ENCODE measurements around the gene DHX15.
A peak's percentile ranks its signal among the peaks of the same experiment; 100 is the strongest.

The DHX15 gene

DNA sequence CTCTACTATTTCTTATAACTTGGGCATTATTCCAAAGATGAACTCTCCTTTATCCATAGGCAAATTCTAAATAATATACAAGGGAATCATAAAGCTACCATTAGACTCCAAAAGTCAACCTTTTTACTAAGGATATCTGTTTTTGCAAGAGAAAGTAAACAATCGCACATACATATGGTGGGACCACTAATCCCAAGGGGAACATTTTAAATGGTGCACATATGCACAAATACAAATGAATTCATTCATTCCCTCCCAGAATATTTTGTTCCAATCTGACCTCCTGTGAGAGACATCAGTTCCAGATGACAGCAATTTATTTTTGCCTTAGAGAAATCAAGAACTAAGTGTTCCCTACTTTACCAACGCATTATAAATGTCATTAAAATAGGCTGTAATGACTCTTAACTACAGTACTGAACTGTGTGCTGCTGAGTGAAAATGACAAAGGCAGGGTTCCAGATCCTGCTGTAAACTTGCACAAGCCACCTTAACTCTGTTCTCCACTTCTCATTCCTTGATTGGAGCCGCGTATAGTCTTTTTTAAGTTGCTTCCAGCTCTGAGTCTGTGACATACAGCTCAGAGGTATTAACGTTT lies 2.0 kb downstream of the DHX15 start:
- DNase-seq: no peak

- no peak for DNase-seq
These were observed 6.0 kb downstream of the DHX15 start for GRCh38 chr4:24578364-24578763.

DNA sequence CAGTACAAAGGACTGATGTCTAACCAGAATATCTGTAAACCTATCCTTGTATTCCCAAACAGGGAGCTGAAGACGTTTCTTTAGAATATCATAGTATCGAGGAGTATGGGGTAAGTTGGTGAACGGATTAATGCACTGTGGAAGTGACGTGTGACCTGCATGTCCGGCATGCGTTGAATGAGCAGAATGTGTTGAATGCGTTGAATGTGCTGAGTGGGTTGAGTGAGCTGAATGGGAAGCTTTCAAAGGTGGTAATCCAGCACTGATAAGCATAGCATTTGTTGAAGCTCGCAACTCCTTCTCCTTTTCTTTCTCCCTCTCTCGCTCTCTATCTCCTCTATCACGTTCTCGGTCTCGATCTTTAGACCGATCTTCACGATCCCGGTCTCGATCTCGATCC lies 8.1 kb downstream of the DHX15 start:
- DNase-seq: no peak

DNA sequence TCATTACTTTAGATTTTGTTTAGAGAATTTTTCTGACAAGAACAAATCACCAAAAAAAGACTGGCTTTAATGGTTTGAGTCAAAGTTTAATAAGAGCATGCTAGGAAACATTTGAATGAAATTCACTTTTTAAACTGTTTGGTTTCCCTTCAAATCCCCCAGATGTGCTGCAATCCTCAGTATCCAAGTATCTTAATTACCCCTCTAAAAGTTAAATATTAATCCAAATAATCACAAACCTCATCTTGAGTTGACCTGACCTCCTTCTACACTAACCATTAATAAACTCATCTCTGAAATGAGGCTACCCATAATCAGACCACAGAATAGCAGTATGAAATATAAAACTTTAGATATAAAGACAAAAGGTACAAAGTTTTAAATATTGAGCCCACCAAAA lies 10.1 kb downstream of the DHX15 start:
- DNase-seq: no peak

- no peak for DNase-seq
These were observed 10.8 kb downstream of the DHX15 start for GRCh38 chr4:24573582-24573981.

GRCh38 chr4:24570574-24571236 lies 13.6 kb downstream of the DHX15 start:
- DNase-seq: no peak

GRCh38 chr4:24570172-24570571 lies 14.2 kb downstream of the DHX15 start:
- no peak for DNase-seq

DNA sequence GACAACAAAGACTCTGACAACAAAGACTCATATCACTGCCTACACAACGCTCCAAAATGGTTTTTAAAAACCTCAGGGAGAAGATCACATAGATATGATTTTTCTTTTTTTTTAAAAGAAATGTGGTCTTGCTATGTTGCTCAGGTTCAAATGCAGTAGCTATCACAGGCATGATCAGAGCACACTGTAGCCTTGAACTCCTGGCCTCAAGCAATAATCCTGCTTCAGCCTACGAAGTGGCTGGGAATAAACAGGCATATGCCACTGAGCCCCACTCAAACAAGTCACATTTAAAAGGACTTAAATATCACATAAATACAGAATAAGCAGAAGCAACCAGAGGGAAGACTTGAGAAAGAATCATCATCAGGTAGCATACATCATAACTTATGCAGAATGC lies 14.7 kb downstream of the DHX15 start:
- no peak for DNase-seq

- DNase-seq: no peak
These were observed 15.9 kb downstream of the DHX15 start for GRCh38 chr4:24568425-24568824.

DNA sequence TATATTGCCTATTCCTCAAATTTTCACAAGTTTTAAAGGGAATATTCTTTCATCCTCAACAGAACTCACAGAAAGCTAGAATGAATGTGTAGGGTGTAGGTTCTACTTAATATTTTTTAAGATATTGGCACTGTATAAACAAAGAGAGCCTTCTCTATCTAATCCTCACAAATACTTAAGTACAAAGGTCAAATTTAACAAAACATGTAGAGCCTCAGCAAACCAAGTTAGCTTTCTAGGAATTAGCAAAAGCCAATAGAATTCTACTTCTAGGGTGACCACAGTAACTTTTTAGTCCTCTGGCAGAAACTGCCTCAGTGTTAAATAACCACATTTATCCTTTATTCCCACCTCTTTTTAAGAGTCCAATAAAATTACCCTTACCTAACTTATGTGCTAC lies 19.3 kb downstream of the DHX15 start:
- no peak for DNase-seq

DNA sequence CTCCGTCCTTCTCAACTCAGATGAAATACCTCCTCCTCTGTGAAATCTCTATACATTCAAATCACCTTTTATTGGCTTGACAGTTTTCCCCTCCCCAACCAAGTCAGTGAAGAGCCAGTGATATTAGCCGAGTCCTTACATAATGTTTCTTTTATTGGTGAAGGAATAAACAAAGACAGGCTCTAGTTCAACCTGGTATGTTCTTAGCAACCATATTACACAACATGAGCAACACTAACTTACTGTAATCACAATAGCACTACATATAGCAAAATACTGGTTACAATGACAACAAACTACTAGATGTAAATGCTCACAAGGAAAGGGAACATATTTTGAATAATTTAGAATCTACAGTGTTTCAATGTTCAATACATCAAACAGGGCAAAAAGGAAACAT lies 19.9 kb downstream of the DHX15 start:
- DNase-seq: no peak

GRCh38 chr4:24561438-24562139 lies 22.8 kb downstream of the DHX15 start:
- DNase-seq: no peak

- no peak for DNase-seq
These were observed 23.4 kb downstream of the DHX15 start for GRCh38 chr4:24560868-24561368.

- no peak for DNase-seq
These were observed 24.5 kb downstream of the DHX15 start for GRCh38 chr4:24559889-24560288.

GRCh38 chr4:24559032-24559821 lies 25.1 kb downstream of the DHX15 start:
- DNase-seq: no peak

- DNase-seq: peak in 1 of 2 donors; percentile 17
These were observed 27.0 kb downstream of the DHX15 start for GRCh38 chr4:24557026-24558025.

DNA sequence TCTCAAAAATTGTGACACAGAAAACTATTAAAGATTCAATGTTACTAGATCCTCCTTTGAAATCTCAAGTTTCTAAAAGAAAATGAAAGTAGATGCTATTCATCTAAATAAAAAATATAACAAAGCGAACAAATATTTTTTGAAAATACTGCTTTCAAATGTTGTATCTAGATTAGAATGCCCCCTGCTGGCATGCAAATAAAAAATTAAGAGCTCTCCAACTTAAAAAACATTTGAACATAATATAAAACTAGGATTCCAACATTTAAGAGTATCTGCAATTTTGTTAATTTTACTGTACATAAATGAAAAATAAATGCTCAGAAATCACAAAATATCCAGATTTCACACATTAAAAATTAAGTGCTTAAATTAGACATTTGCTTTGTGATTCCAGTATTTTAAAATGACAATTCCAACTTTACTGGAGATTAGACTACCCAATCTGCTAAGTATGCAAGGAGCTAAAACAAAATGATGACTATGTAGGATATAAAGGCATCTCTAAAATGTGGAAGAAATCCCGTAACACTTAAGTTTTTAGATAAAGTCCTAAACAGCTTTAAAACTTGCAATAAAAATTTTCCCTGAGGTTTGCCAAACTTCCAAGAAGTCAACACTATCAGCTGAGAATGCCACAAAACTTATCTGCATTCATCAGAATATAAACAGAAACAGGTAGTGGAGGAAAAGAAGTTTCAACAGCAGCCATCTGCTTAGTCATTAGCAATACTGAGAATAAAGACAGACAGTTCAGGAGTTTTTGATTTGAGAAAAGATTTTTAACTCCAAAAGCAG lies 32.7 kb downstream of the DHX15 start:
- DNase-seq: peak in 1 of 2 donors; percentile 20

DNA sequence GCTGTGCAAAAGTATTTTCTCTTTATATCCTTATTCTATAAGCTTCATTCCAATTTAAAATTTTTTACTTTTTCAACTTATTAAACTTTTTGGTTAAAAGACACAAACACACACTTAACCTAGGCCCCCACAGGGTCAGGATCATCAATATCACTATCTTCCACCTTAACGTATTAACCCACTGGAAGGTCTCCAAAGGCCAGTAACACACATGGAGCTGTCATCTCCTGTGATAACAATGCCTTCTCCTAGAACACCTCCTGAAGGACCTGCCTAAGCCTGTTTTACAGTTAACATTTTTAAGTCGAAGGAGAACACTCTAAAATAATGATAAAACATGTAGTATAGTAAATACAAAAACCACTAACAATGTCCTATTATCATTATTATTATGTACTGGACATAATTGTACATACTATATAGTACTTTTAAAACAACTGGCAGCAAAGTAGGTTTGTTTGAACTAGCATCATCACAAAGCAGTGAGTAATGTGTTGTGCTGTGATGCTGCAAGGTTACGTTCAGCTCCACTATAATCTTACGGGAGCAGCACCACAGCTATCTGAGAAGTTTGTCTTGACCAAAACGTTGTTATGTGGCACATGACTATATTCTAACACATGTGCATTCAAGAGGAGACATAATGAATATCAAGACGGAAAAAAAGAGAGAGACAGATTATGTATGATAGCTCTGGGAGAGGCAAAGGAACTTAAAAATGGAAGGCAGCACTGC lies 33.7 kb downstream of the DHX15 start:
- no peak for DNase-seq

DNA sequence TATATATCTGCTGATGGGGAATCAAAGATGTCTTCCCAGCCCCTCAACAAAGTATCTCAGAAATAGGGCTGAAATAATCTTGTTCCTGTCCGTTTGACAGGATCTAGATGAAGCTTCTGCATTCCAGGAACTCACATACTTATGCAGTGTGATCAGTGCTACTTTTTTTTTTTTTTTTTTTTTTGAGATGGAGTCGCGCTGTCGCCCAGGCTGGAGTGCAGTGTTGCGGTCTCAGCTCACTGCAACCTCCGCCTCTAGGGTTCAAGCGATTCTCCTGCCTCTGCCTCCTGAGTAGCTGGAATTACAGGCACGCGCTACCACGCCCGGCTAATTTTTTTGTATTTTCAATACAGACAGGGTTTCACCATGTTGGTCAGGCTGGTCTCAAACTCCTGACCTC lies 36.4 kb downstream of the DHX15 start:
- no peak for DNase-seq

DNA sequence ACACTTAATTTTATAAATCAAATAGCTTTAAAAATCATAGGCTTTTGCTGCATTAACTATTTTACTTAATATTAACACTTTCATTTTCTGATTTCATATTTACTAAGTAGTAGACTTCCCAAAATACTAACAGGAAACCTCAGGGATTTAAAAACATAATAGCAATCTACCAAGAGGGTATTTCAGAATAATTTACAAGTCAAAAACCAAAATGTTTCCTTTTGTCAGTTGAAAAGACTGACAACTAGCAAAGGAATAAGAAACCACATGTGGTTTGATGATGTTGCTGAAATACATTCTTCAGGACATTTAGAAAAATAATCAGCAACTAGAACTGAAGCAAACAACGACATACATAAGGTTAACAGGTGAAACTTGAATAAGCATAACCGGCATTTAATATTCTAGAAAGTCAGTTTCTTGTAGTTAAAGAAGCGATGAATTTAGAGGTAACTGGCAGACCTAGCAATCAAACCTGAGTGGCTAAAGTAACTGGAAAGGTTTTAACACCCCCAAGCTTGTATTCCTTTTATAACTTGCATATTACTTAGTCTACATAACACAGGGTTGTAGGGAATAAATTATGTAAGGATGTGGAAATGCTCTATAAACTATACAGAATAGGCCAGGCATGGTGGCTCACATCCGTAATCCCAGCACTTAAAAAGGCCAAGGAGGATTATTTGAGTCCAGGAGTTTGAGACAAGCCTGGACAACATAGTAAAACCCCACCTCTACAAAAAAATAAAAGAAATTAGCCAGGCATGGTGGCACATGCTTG lies 40.0 kb downstream of the DHX15 start:
- DNase-seq: no peak

Measured in CD4-positive, alpha-beta T cell treated with Interferon alpha-2 for 1 hour (primary cell).